ENCODE measurements around the gene APBB2.

APBB2 gene

DNA sequence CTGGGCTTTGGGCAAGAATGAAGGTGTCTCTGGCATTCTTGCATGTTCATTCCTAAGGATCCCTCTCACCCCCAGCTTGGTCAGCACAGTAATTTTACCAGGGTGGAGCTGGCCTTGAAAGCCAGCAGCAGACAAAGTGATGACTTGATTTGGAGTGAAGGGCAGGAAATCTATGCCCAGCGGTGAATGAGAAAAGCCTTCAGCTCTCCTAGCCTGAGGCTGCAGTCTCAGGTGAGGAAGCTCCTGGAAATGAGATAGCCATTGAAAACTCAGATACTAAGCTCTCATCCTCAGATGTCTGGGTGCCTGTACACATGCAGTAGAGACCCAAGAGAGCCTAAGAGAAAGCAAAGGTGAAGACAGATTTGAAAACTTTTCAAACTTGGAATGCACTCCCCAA lies 31.6 kb upstream of the APBB2 start:
- no peaks in the 10 kb centered on the region for H3K27me3 ChIP-seq (ENCODE audit: insufficient read depth, low read depth)
- H3K9ac ChIP-seq: no peak overlapping the region
- TF ChIP-seq, protein P1, sequence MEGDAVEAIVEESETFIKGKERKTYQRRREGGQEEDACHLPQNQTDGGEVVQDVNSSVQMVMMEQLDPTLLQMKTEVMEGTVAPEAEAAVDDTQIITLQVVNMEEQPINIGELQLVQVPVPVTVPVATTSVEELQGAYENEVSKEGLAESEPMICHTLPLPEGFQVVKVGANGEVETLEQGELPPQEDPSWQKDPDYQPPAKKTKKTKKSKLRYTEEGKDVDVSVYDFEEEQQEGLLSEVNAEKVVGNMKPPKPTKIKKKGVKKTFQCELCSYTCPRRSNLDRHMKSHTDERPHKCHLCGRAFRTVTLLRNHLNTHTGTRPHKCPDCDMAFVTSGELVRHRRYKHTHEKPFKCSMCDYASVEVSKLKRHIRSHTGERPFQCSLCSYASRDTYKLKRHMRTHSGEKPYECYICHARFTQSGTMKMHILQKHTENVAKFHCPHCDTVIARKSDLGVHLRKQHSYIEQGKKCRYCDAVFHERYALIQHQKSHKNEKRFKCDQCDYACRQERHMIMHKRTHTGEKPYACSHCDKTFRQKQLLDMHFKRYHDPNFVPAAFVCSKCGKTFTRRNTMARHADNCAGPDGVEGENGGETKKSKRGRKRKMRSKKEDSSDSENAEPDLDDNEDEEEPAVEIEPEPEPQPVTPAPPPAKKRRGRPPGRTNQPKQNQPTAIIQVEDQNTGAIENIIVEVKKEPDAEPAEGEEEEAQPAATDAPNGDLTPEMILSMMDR (conservative IDR thresholded peaks at IDR 0.05; ENCODE audit: low read depth, low read length): no peak
- no peaks in the 10 kb centered on the region for H3K4me1 ChIP-seq (ENCODE audit: low read depth, poor library complexity, severe bottlenecking)
- H2AFZ ChIP-seq (ENCODE audit: low read depth): no peak overlapping the region
- no peaks in the 10 kb centered on the region for H3K79me2 ChIP-seq (ENCODE audit: insufficient read depth, low read depth)
- H3K4me3 ChIP-seq (IDR thresholded peaks at IDR 0.05; ENCODE audit: insufficient read depth, low read depth, low read length): no peak overlapping the region
- no peaks in the 10 kb centered on the region for H4K20me1 ChIP-seq (ENCODE audit: insufficient read depth)
- H3K4me2 ChIP-seq: no peak overlapping the region
- no peak overlapping the region for H3K27ac ChIP-seq
- no peaks in the 10 kb centered on the region for H3K36me3 ChIP-seq (ENCODE audit: insufficient read depth)

DNA sequence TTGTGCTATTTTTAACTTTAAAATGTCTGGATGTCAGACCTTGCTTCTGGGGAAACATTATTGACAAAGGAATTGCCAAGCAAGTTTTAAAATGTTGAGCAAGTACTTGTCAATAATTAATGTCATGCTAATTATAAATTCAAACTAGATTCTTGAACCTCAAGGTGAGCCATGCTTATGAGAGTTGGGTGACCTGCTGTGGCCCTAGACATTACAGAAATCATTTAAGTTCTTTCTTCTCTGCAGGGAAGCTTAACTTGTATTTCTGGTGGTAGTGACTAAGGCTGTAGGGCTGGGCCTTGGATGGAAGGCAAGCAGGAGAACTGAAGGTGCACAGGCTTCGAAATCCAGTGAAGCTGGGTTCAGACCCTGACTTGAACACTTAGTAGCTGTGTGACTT lies 27.6 kb upstream of the APBB2 start:
- Histone ChIP-seq H3K4me2 (no peak overlapping the region), H4K20me1 (ENCODE audit: insufficient read depth) (no peaks in the 10 kb centered on the region), H3K36me3 (ENCODE audit: insufficient read depth) (no peaks in the 10 kb centered on the region), H3K79me2 (ENCODE audit: insufficient read depth, low read depth) (no peaks in the 10 kb centered on the region), H3K9ac (no peak overlapping the region), H3K4me3 (IDR thresholded peaks at IDR 0.05; ENCODE audit: insufficient read depth, low read depth, low read length) (no peak overlapping the region), H2AFZ (ENCODE audit: low read depth) (no peak overlapping the region), H3K4me1 (ENCODE audit: low read depth, poor library complexity, severe bottlenecking) (no peaks in the 10 kb centered on the region), H3K27me3 (ENCODE audit: insufficient read depth, low read depth) (no peaks in the 10 kb centered on the region), H3K27ac (no peak overlapping the region)
- TF ChIP-seq, protein P1 (conservative IDR thresholded peaks at IDR 0.05; ENCODE audit: low read depth, low read length): no peak

DNA sequence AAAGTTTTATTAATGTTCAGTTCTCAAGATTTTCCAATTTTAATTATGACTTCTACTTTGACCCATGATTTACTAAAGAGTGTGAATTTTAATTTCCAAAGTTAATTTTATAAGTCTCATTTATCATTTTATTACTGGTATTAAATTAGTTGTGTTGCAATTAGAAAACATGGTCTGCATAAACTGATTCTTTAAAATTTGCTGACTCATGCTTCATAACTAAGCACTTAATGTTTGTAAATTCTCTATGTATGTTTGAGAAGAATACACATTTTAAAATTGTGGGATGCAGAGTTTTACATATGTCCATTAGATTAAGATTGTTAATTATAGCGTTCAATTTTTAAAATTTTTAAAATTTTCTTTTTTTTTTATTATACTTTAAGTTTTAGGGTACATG lies 22.2 kb upstream of the APBB2 start:
- Histone ChIP-seq H3K36me3 (ENCODE audit: insufficient read depth) (no peaks in the 10 kb centered on the region), H3K4me1 (ENCODE audit: low read depth, poor library complexity, severe bottlenecking) (no peaks in the 10 kb centered on the region), H3K27ac (no peak overlapping the region), H2AFZ (ENCODE audit: low read depth) (no peak overlapping the region), H4K20me1 (ENCODE audit: insufficient read depth) (no peaks in the 10 kb centered on the region), H3K4me2 (no peak overlapping the region), H3K27me3 (ENCODE audit: insufficient read depth, low read depth) (no peaks in the 10 kb centered on the region), H3K4me3 (IDR thresholded peaks at IDR 0.05; ENCODE audit: insufficient read depth, low read depth, low read length) (no peak overlapping the region), H3K79me2 (ENCODE audit: insufficient read depth, low read depth) (no peaks in the 10 kb centered on the region), H3K9ac (no peak overlapping the region)
- TF ChIP-seq, protein P1 (conservative IDR thresholded peaks at IDR 0.05; ENCODE audit: low read depth, low read length): no peak

DNA sequence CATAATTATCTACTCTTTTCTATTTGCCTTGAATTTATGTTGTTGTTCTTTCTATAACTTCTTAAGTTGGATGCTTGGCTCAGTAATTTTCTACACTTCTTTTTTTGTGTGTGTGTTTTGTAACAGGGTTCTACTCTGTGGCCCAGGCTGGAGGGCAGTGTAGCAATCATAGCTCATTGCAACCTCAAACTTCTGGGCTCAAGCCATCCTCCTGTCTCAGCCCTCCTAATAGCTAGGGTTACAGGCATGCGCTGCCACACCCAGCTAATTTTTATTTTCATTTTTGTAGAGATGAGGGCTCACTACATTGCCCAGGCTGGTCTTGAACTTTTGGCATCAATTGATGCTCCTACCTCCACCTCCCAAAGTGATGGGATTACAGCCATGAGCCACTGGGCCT lies 21.7 kb upstream of the APBB2 start:
- TF ChIP-seq, protein P1 (conservative IDR thresholded peaks at IDR 0.05; ENCODE audit: low read depth, low read length): no peak
- no peak overlapping the region for H3K27ac ChIP-seq
- no peak overlapping the region for H3K9ac ChIP-seq
- no peaks in the 10 kb centered on the region for H3K36me3 ChIP-seq (ENCODE audit: insufficient read depth)
- no peak overlapping the region for H2AFZ ChIP-seq (ENCODE audit: low read depth)
- H3K4me1 ChIP-seq (ENCODE audit: low read depth, poor library complexity, severe bottlenecking): no peaks in the 10 kb centered on the region
- no peaks in the 10 kb centered on the region for H4K20me1 ChIP-seq (ENCODE audit: insufficient read depth)
- H3K79me2 ChIP-seq (ENCODE audit: insufficient read depth, low read depth): no peaks in the 10 kb centered on the region
- no peak overlapping the region for H3K4me3 ChIP-seq (IDR thresholded peaks at IDR 0.05; ENCODE audit: insufficient read depth, low read depth, low read length)
- no peak overlapping the region for H3K4me2 ChIP-seq
- H3K27me3 ChIP-seq (ENCODE audit: insufficient read depth, low read depth): no peaks in the 10 kb centered on the region

DNA sequence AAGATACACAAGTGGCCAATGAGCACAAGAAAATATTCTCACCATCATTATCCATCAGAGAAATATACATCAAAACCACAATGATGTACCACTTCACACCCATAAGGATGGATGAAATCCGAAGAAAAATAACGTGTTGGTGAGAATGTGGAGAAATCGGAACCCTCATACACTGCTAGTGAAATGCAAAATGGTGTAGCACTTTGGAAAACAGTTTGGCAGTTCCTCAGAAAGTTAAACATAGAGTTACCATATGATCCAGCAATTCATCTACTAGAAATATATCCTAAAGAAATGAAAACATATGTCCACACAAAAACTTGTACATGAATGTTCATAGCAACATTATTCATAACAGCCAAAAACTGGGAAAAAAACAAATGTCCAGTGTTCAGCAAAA lies 18.5 kb upstream of the APBB2 start:
- H2AFZ ChIP-seq (ENCODE audit: low read depth): no peak overlapping the region
- no peaks in the 10 kb centered on the region for H3K4me1 ChIP-seq (ENCODE audit: low read depth, poor library complexity, severe bottlenecking)
- no peaks in the 10 kb centered on the region for H3K79me2 ChIP-seq (ENCODE audit: insufficient read depth, low read depth)
- H4K20me1 ChIP-seq (ENCODE audit: insufficient read depth): no peaks in the 10 kb centered on the region
- no peak overlapping the region for H3K9ac ChIP-seq
- H3K4me2 ChIP-seq: no peak overlapping the region
- no peaks in the 10 kb centered on the region for H3K27me3 ChIP-seq (ENCODE audit: insufficient read depth, low read depth)
- H3K27ac ChIP-seq: no peak overlapping the region
- TF ChIP-seq, protein P1 (conservative IDR thresholded peaks at IDR 0.05; ENCODE audit: low read depth, low read length): no peak
- H3K36me3 ChIP-seq (ENCODE audit: insufficient read depth): no peaks in the 10 kb centered on the region
- no peak overlapping the region for H3K4me3 ChIP-seq (IDR thresholded peaks at IDR 0.05; ENCODE audit: insufficient read depth, low read depth, low read length)

Data from KMS-11 (cell line).